CD4-positive, alpha-beta T cell treated with Interleukin-4 for 1 hour (primary cell): ENCODE data around the gene TCF7.
A peak's percentile ranks its signal among the peaks of the same experiment; 100 is the strongest.

Experiments
- DNase-seq, 2 donors: peaks; one replicate each; pipeline ENCODE4 v3.0.0-alpha.2; 2020 to 2022

TCF7 gene

GRCh38 chr5:134184155-134185135, 70.0 kb downstream of the TCF7 start:
- DNase-seq: peak; percentile 78 to 83

GRCh38 chr5:134188092-134188491, 73.6 kb downstream of the TCF7 start:
- no peak for DNase-seq

GRCh38 chr5:134189031-134189430, 74.5 kb downstream of the TCF7 start:
- no peak for DNase-seq

DNA sequence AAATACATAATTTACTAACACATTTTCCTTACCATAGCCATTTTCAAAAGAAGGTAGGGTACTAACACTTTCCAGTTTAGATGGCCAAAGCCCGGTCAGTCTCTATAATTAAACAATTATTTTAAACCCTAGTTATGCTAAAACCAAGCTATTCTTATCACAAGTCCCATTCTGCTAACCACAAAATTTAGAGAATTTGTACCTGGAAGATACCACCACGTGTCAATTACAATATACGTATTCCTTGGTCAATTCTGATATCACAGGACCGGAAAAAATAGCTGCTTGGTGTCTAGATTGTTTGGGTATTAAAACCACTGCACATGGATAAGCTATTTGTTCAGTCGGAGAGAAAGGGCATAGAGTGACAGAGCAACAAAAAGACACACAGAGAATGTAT, 81.2 kb downstream of the TCF7 start:
- no peak for DNase-seq
